ENCODE measurements around the gene UPB1.

GRCh38 chr22:24455039-24455438 is 40.1 kb upstream of the UPB1 start:
- TF ChIP-seq FOXK2 (IDR thresholded peaks at IDR 0.05) (no peak), ELF4 (IDR thresholded peaks at IDR 0.05) (no peak), TARDBP (IDR thresholded peaks at IDR 0.05) (no peak), SP1 (IDR thresholded peaks at IDR 0.05) (no peak), ZNF384 (IDR thresholded peaks at IDR 0.05) (no peak), FOXM1 (IDR thresholded peaks at IDR 0.05; ENCODE audit: borderline replicate concordance) (no peak), CTBP1 (IDR thresholded peaks at IDR 0.05; ENCODE audit: borderline replicate concordance) (no peak), BHLHE40 (IDR thresholded peaks at IDR 0.05; ENCODE audit: borderline replicate concordance) (no peak), L3MBTL2 (conservative IDR thresholded peaks at IDR 0.05) (no peak), FOXA1 (IDR thresholded peaks at IDR 0.05) (no peak), SUZ12 (IDR thresholded peaks at IDR 0.05) (no peak), ARNT (IDR thresholded peaks at IDR 0.05) (no peak), HDGF (IDR thresholded peaks at IDR 0.05; ENCODE audit: borderline replicate concordance) (no peak)
